ENCODE results near the gene CARD19.

DNA sequence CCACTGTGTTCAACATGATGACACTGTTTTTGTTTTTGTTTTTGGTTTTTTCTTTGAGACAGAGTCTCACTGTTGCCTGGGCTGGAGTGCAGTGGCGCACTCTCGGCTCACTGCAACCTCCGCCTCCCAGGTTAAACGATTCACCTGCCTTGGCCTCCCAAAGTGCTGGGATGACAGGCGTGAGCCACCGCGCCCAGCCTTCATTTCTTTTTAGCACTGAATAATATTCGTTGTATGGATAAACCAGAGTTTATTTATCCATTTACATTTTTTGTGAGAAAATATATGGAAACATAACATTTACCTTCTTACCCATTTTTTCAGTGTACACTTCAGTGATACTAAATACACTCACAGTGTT, 4.2 kb downstream of the CARD19 start:
- no peak for TF ChIP-seq REST (IDR thresholded peaks at IDR 0.05; ENCODE audit: low read depth)
- no peak for TF ChIP-seq CEBPB (IDR thresholded peaks at IDR 0.05)
- TF ChIP-seq CREB1 (IDR thresholded peaks at IDR 0.05; ENCODE audit: low read depth), result no peak
